ENCODE data around the gene CHD5. TPM values are rescaled to one million over a fixed set of nuclear protein-coding genes. Genes with fewer than 3 reads are reported as not detected.

Gene CHD5
- polyA plus RNA-seq, 1 experiment, result 0.02 TPM

DNA sequence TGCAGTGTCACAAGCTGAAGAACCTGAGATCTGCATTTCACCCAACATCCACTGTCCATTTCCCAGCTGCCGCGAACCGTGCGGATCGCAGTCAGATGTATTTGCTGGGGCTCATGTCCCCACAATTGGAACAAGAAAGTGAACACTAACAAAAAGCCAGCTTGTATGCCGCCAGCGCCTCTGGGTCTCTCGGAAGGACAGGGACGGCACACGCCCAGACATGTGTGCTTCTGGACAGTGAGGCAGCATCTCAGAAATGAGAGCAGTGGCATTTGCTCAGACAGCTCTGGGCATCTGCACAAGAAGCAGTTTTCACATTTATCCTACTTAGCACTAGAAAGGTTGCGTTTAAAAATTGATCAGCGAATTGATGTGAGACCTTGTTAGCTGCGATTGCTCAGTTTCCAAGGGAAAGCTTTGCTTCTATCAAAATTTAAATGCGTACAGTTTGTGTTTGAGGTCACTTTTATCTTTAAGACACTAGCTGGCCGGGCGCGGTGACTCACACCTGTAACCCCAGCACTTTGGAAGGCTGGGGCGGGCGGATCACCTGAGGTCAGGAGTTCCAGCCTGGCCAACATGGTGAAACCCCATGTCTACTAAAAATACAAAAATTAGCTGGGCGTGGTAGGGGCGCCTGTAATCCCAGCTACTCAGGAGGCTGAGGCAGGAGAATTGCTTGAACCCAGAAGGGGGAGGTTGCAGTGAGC is 105.8 kb downstream of the CHD5 start:
- no peak for DNase-seq (ENCODE audit: low read depth, low spot score)
- no peak overlapping the region for H3K27ac ChIP-seq (ENCODE audit: low read depth, low read length)
- CTCF ChIA-PET, result interaction anchor here (1.3 kb wide), 1 partner anchor 8 kb away, joined by 3 read pairs; no protein-coding TSS in a partner anchor
- TF ChIP-seq, protein P1, sequence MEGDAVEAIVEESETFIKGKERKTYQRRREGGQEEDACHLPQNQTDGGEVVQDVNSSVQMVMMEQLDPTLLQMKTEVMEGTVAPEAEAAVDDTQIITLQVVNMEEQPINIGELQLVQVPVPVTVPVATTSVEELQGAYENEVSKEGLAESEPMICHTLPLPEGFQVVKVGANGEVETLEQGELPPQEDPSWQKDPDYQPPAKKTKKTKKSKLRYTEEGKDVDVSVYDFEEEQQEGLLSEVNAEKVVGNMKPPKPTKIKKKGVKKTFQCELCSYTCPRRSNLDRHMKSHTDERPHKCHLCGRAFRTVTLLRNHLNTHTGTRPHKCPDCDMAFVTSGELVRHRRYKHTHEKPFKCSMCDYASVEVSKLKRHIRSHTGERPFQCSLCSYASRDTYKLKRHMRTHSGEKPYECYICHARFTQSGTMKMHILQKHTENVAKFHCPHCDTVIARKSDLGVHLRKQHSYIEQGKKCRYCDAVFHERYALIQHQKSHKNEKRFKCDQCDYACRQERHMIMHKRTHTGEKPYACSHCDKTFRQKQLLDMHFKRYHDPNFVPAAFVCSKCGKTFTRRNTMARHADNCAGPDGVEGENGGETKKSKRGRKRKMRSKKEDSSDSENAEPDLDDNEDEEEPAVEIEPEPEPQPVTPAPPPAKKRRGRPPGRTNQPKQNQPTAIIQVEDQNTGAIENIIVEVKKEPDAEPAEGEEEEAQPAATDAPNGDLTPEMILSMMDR (IDR thresholded peaks at IDR 0.05; ENCODE audit: low read depth, low read length), result no peak
- H3K9me3 ChIP-seq (ENCODE audit: control insufficient read depth, insufficient read depth, low read length), result no peaks in the 10 kb centered on the region
- POLR2A ChIA-PET, result no interaction called here
- peaks cover 4% of the 10 kb centered on the region for H3K27me3 ChIP-seq (ENCODE audit: control insufficient read depth, insufficient read depth, low read length)
- H3K4me3 ChIP-seq (ENCODE audit: low read depth, low read length), result no peak overlapping the region

DNA sequence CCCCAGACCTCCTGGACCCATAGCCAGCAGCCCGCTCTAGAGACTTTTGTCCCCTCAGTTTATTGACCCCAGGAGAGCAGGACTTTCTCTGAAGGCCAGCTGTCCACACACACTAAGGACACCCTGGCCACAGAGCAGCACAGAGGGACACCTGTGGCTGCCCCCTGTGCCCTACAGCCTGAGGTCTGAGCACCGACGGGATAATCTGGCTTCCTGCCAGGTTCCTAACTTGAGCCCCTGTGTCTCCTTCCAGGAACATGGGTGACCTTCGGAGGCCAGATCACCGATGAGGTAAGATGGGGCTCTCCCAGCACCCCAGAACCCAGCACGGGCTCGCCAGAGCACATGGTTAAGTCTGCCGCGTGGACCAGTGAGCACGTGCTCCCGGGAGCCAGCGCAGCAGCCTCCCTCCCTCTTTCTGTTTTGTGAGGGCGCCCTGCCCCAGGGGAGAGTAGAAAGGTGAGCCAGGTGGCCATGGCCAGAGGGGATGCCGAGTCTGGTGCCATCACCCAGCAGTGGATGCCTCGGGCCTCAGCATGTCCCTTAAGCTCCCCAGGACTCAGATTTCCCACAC is 106.6 kb downstream of the CHD5 start:
- ChIA-PET POLR2A (interaction anchor here (0.5 kb wide), 1 partner anchor 142 kb away, joined by 3 read pairs; no protein-coding TSS in a partner anchor), CTCF (interaction anchor here (1.3 kb wide), 1 partner anchor 9 kb away, joined by 3 read pairs; no protein-coding TSS in a partner anchor)
- no peak overlapping the region for H3K27ac ChIP-seq (ENCODE audit: low read depth, low read length)
- peaks cover 4% of the 10 kb centered on the region for H3K27me3 ChIP-seq (ENCODE audit: control insufficient read depth, insufficient read depth, low read length)
- TF ChIP-seq, protein P1 (IDR thresholded peaks at IDR 0.05; ENCODE audit: low read depth, low read length), result no peak
- H3K9me3 ChIP-seq (ENCODE audit: control insufficient read depth, insufficient read depth, low read length), result no peaks in the 10 kb centered on the region
- DNase-seq (ENCODE audit: low read depth, low spot score), result no peak
- no peak overlapping the region for H3K4me3 ChIP-seq (ENCODE audit: low read depth, low read length)

DNA sequence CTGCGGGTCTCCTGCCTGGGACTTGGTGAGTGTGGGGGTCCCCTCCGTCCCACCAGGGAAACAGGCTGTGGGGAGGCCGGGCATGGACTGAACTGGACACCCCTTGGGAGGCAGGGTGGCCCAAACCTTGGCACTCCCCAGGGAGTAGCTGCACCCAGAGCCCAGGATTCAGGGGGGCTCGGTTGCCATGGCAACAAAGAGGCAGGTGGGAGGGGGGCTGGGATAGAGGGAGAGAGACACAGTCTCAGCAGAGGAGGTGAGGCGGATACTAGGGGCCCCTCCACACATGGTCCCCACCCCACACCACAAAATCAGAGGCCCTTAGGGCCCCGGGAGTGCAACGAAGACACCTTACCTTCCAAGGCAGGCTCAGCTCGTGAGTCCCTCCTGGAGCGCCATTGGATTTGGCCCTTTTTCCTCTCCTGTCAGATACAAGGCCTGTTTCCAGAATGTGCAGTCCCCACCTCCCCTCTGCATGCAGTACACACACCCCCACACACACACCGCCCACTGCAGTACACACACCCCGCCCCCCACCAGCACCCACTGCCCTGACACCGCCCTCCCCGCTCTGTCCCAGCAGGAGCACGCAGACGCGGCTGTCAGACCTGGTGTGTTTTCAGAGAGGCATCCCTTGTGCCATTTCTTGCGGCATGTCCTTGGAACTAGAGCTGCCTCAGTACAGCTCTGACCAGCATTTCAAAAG is 107.2 kb downstream of the CHD5 start:
- no peaks in the 10 kb centered on the region for H3K9me3 ChIP-seq (ENCODE audit: control insufficient read depth, insufficient read depth, low read length)
- no peak for DNase-seq (ENCODE audit: low read depth, low spot score)
- H3K27ac ChIP-seq (ENCODE audit: low read depth, low read length), result no peak overlapping the region
- CTCF ChIA-PET, result no interaction called here
- POLR2A ChIA-PET, result no interaction called here
- peaks cover 4% of the 10 kb centered on the region for H3K27me3 ChIP-seq (ENCODE audit: control insufficient read depth, insufficient read depth, low read length)
- TF ChIP-seq, protein P1 (IDR thresholded peaks at IDR 0.05; ENCODE audit: low read depth, low read length), result no peak
- H3K4me3 ChIP-seq (ENCODE audit: low read depth, low read length), result no peak overlapping the region

DNA sequence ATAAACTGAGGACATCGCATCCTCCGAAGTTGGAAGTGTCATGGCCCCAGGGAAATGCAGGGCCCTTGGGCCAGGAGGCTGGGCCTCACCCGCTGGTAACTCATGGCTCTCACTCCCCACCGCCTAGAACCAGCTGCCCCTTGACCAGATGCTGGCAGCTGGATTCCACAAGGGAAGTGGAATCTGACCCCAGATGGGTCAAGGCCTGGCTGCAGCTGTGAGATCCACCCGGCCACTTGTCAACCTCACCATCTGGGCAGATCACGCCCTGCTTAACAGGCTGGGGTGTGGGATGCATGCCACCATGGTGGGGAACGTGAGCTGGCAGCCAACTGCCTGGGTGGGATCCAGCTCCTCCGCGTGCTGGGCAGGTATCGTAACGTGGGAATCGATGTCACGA is 108.9 kb downstream of the CHD5 start:
- TF ChIP-seq, protein P1 (IDR thresholded peaks at IDR 0.05; ENCODE audit: low read depth, low read length), result no peak
- Histone ChIP-seq H3K27ac (ENCODE audit: low read depth, low read length) (no peak overlapping the region), H3K9me3 (ENCODE audit: control insufficient read depth, insufficient read depth, low read length) (no peaks in the 10 kb centered on the region), H3K4me3 (ENCODE audit: low read depth, low read length) (no peak overlapping the region), H3K27me3 (ENCODE audit: control insufficient read depth, insufficient read depth, low read length) (no peaks in the 10 kb centered on the region)
- CTCF ChIA-PET, result no interaction called here
- POLR2A ChIA-PET, result no interaction called here
- no peak for DNase-seq (ENCODE audit: low read depth, low spot score)

Measured in AG04450 (cell line).